Daoy (cell line): ENCODE measurements around the gene PDP2. TPM values are rescaled to one million over a fixed set of nuclear protein-coding genes. Genes with fewer than 3 reads are reported as not detected.
A peak's percentile ranks its signal among the peaks of the same experiment; 100 is the strongest.

Source experiments
- DNase-seq: peaks from one replicate; pipeline ENCODE4 v3.0.0-alpha.2; 2015; ENCODE audit warnings: low read depth
- total RNA-seq: library from RNA; depleted of rRNA; stranded (reverse); fragments of >200 nt; shearing (Covaris generic); gene quantifications from 2 replicates; pipeline ENCODE4 v1.2.3, GENCODE V29; 2014; rRNA removed

PDP2 gene
- total RNA-seq, 1 experiment from 2014 or later = 2.7 TPM

DNA sequence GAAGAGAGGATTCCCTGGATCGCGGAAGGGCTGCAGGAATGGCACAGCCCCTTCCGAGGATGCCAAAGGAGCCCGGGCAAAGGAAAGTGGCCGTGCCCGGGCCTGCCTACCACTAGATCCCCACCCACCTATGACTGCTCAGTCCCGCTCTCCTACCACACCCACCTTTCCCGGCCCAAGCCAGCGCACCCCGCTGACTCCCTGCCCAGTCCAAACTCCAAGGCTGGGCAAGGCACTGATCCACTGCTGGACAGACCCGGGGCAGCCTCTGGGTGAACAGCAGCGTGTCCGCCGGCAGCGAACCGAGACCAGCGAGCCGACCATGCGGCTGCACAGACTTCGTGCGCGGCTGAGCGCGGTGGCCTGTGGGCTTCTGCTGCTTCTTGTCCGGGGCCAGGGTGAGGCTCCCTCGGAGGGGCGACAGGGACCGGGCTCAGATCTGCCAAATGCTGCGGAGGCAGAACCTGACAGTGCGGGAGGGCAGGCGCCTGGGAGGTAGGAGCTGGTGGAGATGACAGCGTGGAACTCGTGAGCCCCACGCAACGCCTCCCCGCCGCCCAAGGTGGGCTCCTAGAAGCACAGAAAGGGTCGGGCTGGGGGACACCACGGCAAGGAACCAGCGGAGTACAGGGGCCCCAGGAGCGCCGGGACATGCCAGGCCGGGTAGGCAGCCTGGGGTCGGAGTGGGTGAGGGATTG lies 55.1 kb downstream of the PDP2 start, which contains the start of gene CES2:
TSS of gene CES2 (plus strand) at position 203 of the 698 bp plus-strand sequence. CDS start at position 323, 120 bp downstream.
- DNase-seq = peak; percentile 41

GRCh38 chr16:66936462-66936861 lies 56.1 kb downstream of the PDP2 start:
- DNase-seq = no peak

DNA sequence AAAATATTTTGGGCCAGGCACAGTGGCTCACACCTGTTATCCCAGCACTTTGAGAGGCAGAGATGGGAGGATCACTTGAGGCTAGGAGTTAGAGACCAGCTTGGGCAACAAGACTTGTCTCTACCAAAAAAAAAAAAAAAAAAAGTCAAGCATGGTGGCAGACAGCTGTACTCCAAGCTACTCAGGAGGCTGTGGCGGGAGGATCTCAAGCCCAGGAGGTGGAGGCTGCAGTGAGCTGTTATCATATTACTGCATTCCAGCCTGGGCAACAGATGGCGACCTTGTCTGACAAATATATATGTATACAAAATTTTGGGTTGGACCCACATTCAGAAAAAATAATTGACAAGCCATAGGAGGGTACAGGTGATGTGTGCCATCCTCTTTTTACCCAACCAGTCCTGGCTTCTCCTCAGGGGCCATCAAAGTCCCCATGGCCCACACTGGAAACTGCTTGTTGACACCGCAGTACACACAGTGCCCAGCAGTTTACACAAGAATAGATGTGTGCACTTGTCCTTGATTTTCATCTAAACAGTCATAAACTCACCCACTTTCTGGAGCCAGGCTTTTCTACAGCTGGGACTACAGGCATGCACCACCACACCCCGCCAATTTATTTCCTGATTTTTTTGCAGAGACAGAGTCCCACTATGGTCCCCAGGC lies 56.7 kb downstream of the PDP2 start:
- no peak for DNase-seq

DNA sequence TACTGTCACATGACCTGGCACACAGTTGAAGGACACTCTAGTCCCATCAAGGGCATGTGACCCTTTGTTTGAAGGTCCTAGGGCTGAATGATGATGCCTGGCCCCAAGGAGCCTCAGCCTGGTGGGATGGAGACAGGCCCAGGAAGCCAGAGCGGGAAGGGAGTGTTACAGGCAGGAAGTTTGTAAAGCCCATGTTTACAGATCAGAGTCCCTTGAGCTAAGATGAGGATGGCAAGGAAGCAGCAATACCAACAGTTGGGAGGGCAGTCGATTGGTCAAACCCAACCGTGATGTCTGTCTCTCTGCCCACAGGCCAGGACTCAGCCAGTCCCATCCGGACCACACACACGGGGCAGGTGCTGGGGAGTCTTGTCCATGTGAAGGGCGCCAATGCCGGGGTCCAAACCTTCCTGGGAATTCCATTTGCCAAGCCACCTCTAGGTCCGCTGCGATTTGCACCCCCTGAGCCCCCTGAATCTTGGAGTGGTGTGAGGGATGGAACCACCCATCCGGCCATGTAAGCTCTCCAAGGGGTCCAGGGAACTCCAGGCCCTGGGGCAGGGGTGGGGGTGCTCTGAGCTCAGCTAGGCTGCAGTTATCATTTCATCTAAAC lies 57.5 kb downstream of the PDP2 start:
- DNase-seq = no peak

DNA sequence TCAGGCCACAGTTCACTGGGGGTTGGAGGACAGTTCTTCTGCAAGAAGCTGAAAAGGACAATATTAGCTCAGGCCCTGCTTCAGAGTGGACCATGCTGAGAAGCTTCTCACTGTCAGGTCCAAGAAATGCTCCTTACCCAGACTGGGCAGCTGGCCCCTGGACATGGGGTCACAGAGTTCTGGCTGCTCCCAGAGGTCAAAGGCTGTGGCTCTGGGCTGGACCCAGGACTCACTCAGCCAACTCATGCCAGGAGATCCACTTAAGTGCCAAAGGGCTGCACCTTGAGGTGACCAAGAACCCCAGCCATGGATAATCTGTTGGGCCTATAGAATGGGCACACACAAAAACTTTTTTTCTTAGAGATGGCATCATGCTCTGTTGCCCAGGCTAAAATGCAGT lies 59.1 kb downstream of the PDP2 start:
- DNase-seq = no peak

DNA sequence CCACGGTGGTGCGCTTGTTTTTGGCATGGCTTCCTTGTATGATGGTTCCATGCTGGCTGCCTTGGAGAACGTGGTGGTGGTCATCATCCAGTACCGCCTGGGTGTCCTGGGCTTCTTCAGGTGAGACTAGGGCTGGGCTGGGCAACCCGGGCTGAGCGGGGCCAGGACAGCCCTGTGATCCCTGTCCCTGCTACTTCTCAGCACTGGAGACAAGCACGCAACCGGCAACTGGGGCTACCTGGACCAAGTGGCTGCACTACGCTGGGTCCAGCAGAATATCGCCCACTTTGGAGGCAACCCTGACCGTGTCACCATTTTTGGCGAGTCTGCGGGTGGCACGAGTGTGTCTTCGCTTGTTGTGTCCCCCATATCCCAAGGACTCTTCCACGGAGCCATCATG lies 59.9 kb downstream of the PDP2 start:
- no peak for DNase-seq

Other genes starting within 250 kb of the PDP2 start
- 14.7 and 18.9 TPM in 2 replicates for gene CMTM4, start 183.8 kb upstream of the PDP2 start, total RNA-seq
- 81.7 and 97.8 TPM in 2 replicates for gene DYNC1LI2, start 128.9 kb upstream of the PDP2 start, total RNA-seq
- gene TERB1, start 78.9 kb upstream of the PDP2 start, total RNA-seq = 0.46 TPM in 1 of 2 replicates, not detected in the other
- gene NAE1, start 49.5 kb upstream of the PDP2 start, total RNA-seq = 138 and 148 TPM in 2 replicates
- not detected in 2 replicates for gene CA7, start 36.1 kb upstream of the PDP2 start, total RNA-seq
- gene CDH16, start 38.4 kb downstream of the PDP2 start, total RNA-seq = not detected in 2 replicates
- gene RRAD, start 45.0 kb downstream of the PDP2 start, total RNA-seq = 24.3 and 27.7 TPM in 2 replicates
- 127 and 129 TPM in 2 replicates for gene CIAO2B, start 53.9 kb downstream of the PDP2 start, total RNA-seq
- 10.3 and 12.0 TPM in 2 replicates for gene CES2, start 55.0 kb downstream of the PDP2 start, total RNA-seq
- 0.29 TPM in 1 of 2 replicates, not detected in the other for gene CES3, start 80.8 kb downstream of the PDP2 start, total RNA-seq
- gene CES4A, start 108.1 kb downstream of the PDP2 start, total RNA-seq = not detected in 2 replicates
- 94.9 and 115 TPM in 2 replicates for gene CBFB, start 148.6 kb downstream of the PDP2 start, total RNA-seq
- gene PHAF1, start 229.4 kb downstream of the PDP2 start, total RNA-seq = 12.5 and 26.3 TPM in 2 replicates